Lower leg skin (tissue), 3 donors: Measurements from ENCODE around the gene RABGAP1.

ENCODE experiments used
- POLR2A ChIP-seq, 2 donors: fragments of 450-650 bp; IDR thresholded peaks; one replicate each; pipeline ENCODE4 v1.6.1; 2016 to 2017; ENCODE audit warnings: antibody characterized with exemption in 2 of 2, mild to moderate bottlenecking in 1 of 2, moderate library complexity in 1 of 2
- TF ChIP-seq, protein P1 (sequence below), 3 donors: fragments of 450-650 bp; IDR thresholded peaks; one replicate each; pipeline ENCODE4 v1.5.1; 2016; ENCODE audit warnings: antibody characterized with exemption in 3 of 3, mild to moderate bottlenecking in 3 of 3, moderate library complexity in 2 of 3

GRCh38 chr9:122954253-122954691, 13.5 kb downstream of the RABGAP1 start:
- no peak for TF ChIP-seq POLR2A (IDR thresholded peaks at IDR 0.05)
- TF ChIP-seq, protein P1, sequence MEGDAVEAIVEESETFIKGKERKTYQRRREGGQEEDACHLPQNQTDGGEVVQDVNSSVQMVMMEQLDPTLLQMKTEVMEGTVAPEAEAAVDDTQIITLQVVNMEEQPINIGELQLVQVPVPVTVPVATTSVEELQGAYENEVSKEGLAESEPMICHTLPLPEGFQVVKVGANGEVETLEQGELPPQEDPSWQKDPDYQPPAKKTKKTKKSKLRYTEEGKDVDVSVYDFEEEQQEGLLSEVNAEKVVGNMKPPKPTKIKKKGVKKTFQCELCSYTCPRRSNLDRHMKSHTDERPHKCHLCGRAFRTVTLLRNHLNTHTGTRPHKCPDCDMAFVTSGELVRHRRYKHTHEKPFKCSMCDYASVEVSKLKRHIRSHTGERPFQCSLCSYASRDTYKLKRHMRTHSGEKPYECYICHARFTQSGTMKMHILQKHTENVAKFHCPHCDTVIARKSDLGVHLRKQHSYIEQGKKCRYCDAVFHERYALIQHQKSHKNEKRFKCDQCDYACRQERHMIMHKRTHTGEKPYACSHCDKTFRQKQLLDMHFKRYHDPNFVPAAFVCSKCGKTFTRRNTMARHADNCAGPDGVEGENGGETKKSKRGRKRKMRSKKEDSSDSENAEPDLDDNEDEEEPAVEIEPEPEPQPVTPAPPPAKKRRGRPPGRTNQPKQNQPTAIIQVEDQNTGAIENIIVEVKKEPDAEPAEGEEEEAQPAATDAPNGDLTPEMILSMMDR (IDR thresholded peaks at IDR 0.05), result no peak
